ENCODE data around the gene MAP4.
A peak's percentile ranks its signal among the peaks of the same experiment; 100 is the strongest.

Gene MAP4

GRCh38 chr3:47964740-47965139, 51.5 kb downstream of the MAP4 start:
- Mint-ChIP-seq H3K27me3 (ENCODE audit: low read depth) (no peaks in the 10 kb centered on the region), H3K4me1 (ENCODE audit: low read depth) (peaks cover 33% of the 10 kb centered on the region), H3K9me3 (no peaks in the 10 kb centered on the region), H3K36me3 (ENCODE audit: low read depth) (peaks cover 1% of the 10 kb centered on the region), H3K4me3 (no peak overlapping the region), H3K27ac (no peak overlapping the region)
- DNase-seq (ENCODE audit: low spot score): no peak

GRCh38 chr3:47961815-47962606, 54.2 kb downstream of the MAP4 start:
- DNase-seq (ENCODE audit: low spot score): peak; percentile 7
- H3K36me3 Mint-ChIP-seq (ENCODE audit: low read depth): peaks cover 1% of the 10 kb centered on the region
- H3K4me1 Mint-ChIP-seq (ENCODE audit: low read depth): peaks cover 31% of the 10 kb centered on the region
- no peaks in the 10 kb centered on the region for H3K9me3 Mint-ChIP-seq
- H3K4me3 Mint-ChIP-seq: peak overlapping the region; percentile 44
- H3K27me3 Mint-ChIP-seq (ENCODE audit: low read depth): no peaks in the 10 kb centered on the region
- H3K27ac Mint-ChIP-seq: peak overlapping the region; percentile 85

DNA sequence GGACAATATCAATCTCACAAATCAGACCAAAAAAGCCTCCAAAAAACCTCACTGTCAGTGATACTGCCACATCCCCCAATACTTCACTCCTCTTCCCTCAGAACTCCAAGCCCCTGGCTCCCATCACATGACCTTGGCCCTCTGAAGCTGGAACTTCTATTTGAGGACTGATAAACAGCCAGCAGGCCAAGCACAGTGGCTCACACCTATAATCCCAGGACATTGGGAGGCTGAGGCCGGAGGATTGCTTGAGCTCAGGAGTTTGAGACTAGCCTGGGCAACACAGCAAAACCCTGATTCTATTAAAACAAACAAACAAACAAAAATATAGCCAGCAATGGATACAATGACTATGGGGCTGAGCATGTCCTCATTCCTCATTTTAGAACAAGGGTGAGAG, 55.2 kb downstream of the MAP4 start:
- Mint-ChIP-seq H3K9me3 (no peaks in the 10 kb centered on the region), H3K27me3 (ENCODE audit: low read depth) (no peaks in the 10 kb centered on the region), H3K4me1 (ENCODE audit: low read depth) (peaks cover 31% of the 10 kb centered on the region), H3K4me3 (no peak overlapping the region), H3K27ac (peak overlapping the region; percentile 2), H3K36me3 (ENCODE audit: low read depth) (no peaks in the 10 kb centered on the region)
- DNase-seq (ENCODE audit: low spot score): no peak

- H3K27ac Mint-ChIP-seq: no peak overlapping the region
- no peaks in the 10 kb centered on the region for H3K27me3 Mint-ChIP-seq (ENCODE audit: low read depth)
- no peak overlapping the region for H3K4me3 Mint-ChIP-seq
- H3K4me1 Mint-ChIP-seq (ENCODE audit: low read depth): peaks cover 12% of the 10 kb centered on the region
- H3K9me3 Mint-ChIP-seq: no peaks in the 10 kb centered on the region
- DNase-seq (ENCODE audit: low spot score): no peak
- H3K36me3 Mint-ChIP-seq (ENCODE audit: low read depth): no peaks in the 10 kb centered on the region
Observed at GRCh38 chr3:47956521-47956920, 59.7 kb downstream of the MAP4 start.

DNA sequence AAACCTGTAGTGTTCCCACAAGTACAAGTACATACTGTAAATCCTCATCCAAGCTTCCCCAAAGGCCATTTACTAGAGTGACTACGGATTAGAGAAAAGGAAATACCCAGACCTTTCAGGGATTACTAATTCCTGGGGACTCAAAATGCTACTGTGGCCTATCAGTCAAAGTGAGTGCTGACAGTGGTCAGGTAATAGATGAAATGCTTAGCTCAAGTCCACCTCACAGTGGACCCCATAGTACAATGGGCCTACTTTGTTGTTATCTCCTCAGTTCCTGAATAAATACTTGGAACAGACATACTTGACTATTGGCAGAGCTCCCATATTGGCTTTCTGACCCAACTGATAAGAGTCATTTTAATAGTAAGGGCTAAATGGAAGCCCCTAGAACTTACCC, 61.6 kb downstream of the MAP4 start:
- Mint-ChIP-seq H3K36me3 (ENCODE audit: low read depth) (no peaks in the 10 kb centered on the region), H3K9me3 (no peaks in the 10 kb centered on the region), H3K27me3 (ENCODE audit: low read depth) (no peaks in the 10 kb centered on the region), H3K4me3 (no peak overlapping the region), H3K4me1 (ENCODE audit: low read depth) (no peaks in the 10 kb centered on the region), H3K27ac (no peak overlapping the region)
- no peak for DNase-seq (ENCODE audit: low spot score)

GRCh38 chr3:47950453-47951169, 65.6 kb downstream of the MAP4 start:
- no peaks in the 10 kb centered on the region for H3K9me3 Mint-ChIP-seq
- H3K4me3 Mint-ChIP-seq: no peak overlapping the region

DNA sequence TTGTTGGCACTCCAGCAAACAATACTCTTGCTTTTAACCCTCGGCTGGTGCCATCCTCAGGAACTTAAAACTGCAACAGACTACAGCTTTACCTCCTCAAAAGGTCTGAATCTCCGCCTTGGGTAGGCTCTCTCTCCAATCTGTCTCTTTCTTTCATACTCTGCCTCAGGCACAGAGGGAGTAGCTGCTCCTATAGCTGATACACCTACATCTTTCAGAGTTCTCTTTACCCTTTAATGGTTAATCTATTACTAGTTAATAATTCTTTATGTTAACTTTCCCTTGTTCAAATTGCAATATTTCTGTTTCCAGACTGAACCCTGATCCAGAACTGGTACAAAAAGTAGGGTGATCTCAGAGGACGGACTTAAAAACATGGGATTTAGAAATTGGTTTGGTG, 66.2 kb downstream of the MAP4 start:
- no peaks in the 10 kb centered on the region for H3K27me3 Mint-ChIP-seq (ENCODE audit: low read depth)
- no peak overlapping the region for H3K4me3 Mint-ChIP-seq
- no peak overlapping the region for H3K27ac Mint-ChIP-seq
- H3K36me3 Mint-ChIP-seq (ENCODE audit: low read depth): no peaks in the 10 kb centered on the region
- H3K9me3 Mint-ChIP-seq: no peaks in the 10 kb centered on the region
- no peaks in the 10 kb centered on the region for H3K4me1 Mint-ChIP-seq (ENCODE audit: low read depth)
- DNase-seq (ENCODE audit: low spot score): no peak

More at GRCh38 chr3:47950453-47951169, 65.6 kb downstream of the MAP4 start:
- Mint-ChIP-seq H3K27ac (no peak overlapping the region), H3K4me1 (ENCODE audit: low read depth) (no peaks in the 10 kb centered on the region), H3K27me3 (ENCODE audit: low read depth) (no peaks in the 10 kb centered on the region), H3K36me3 (ENCODE audit: low read depth) (no peaks in the 10 kb centered on the region)
- no peak for DNase-seq (ENCODE audit: low spot score)

DNA sequence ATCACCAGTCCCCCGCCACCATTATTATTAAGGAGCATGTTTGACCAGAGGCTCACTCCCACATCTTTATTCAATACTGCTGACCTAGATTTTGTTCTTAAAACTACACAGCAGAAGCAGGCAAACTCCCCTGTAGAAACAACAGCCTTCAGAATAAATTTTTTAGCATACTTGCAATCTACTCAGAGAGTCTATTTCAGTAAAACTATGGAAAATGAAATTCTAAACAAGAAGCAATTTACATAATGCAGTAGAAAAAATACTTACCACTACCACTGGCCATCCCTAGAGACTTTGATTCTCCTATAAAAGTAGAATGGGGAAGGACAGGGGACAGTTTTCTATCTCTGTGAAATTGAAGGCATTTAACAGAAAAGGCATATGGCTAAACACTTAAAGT, 76.0 kb downstream of the MAP4 start:
- no peaks in the 10 kb centered on the region for H3K4me1 Mint-ChIP-seq (ENCODE audit: low read depth)
- H3K27me3 Mint-ChIP-seq (ENCODE audit: low read depth): no peaks in the 10 kb centered on the region
- no peaks in the 10 kb centered on the region for H3K36me3 Mint-ChIP-seq (ENCODE audit: low read depth)
- H3K9me3 Mint-ChIP-seq: no peaks in the 10 kb centered on the region
- no peak overlapping the region for H3K4me3 Mint-ChIP-seq
- no peak for DNase-seq (ENCODE audit: low spot score)
- no peak overlapping the region for H3K27ac Mint-ChIP-seq

DNA sequence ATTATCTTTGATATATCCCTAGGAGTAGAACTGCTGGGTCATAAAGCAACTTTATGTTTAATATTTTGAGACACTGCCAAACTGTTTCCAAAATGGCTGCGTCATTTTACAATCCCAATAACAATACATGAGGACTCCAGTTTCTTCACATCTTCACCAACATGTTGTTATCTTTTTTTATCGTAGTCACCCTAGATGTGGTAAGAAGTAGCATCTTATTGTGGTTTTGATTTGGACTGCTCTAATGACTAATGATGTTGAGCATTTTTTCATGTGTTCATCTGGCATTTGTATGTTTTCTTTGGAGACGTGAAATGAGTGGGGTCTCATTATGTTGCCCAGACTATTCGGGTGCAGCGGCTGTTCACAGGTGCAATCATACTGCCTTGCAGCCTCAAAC, 83.8 kb downstream of the MAP4 start:
- no peaks in the 10 kb centered on the region for H3K4me1 Mint-ChIP-seq (ENCODE audit: low read depth)
- no peak overlapping the region for H3K4me3 Mint-ChIP-seq
- H3K36me3 Mint-ChIP-seq (ENCODE audit: low read depth): peaks cover 2% of the 10 kb centered on the region
- H3K27me3 Mint-ChIP-seq (ENCODE audit: low read depth): no peaks in the 10 kb centered on the region
- no peak for DNase-seq (ENCODE audit: low spot score)
- no peaks in the 10 kb centered on the region for H3K9me3 Mint-ChIP-seq
- no peak overlapping the region for H3K27ac Mint-ChIP-seq

DNA sequence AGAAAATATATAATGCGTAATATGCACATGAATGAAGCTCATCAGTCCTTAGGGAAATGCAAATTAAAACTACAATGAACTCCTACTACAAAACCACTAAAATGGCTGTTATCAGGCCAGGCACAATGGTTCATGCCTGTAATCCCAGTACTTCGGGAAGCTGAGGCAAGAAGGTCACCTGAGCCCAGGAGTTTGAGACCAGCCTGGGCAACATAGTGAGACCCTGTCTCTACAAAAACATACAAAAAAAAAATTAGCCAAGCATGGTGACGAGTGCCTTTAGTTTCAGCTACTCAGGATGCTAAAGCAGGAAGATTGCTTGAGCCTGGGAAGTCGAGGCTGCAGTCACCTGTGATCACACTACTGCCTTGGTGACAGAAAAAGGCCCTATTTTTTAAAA, 85.2 kb downstream of the MAP4 start:
- DNase-seq (ENCODE audit: low spot score): no peak
- Mint-ChIP-seq H3K4me1 (ENCODE audit: low read depth) (no peaks in the 10 kb centered on the region), H3K36me3 (ENCODE audit: low read depth) (peaks cover 6% of the 10 kb centered on the region), H3K27ac (no peak overlapping the region), H3K9me3 (no peaks in the 10 kb centered on the region), H3K27me3 (ENCODE audit: low read depth) (no peaks in the 10 kb centered on the region), H3K4me3 (no peak overlapping the region)

- H3K4me3 Mint-ChIP-seq: no peak overlapping the region
- H3K36me3 Mint-ChIP-seq (ENCODE audit: low read depth): peaks cover 32% of the 10 kb centered on the region
- H3K4me1 Mint-ChIP-seq (ENCODE audit: low read depth): no peaks in the 10 kb centered on the region
- DNase-seq (ENCODE audit: low spot score): no peak
- H3K27me3 Mint-ChIP-seq (ENCODE audit: low read depth): no peaks in the 10 kb centered on the region
- H3K27ac Mint-ChIP-seq: no peak overlapping the region
- no peaks in the 10 kb centered on the region for H3K9me3 Mint-ChIP-seq
Observed at GRCh38 chr3:47916696-47917095, 99.5 kb downstream of the MAP4 start.

DNA sequence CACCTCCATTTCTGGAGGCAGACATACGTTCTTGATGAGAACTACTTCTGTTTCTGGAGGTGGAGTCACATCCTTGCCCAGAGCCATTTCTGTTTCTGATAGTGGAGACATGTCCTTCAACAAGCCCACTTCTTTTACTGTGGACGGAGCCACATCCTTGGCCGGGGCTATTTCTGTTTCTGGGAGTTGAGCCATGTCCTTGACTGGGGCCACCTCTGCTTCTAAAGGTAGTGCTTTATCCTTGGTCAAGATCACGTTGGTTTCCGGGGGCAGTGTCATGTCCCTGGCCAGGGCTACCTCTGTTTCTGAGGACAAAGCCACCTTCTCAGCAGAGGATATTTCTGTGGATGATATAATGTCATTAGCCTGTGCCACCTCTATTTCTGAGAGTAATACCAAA, 100.0 kb downstream of the MAP4 start:
- H3K4me3 Mint-ChIP-seq: no peak overlapping the region
- no peaks in the 10 kb centered on the region for H3K9me3 Mint-ChIP-seq
- peaks cover 30% of the 10 kb centered on the region for H3K36me3 Mint-ChIP-seq (ENCODE audit: low read depth)
- no peaks in the 10 kb centered on the region for H3K4me1 Mint-ChIP-seq (ENCODE audit: low read depth)
- no peak overlapping the region for H3K27ac Mint-ChIP-seq
- DNase-seq (ENCODE audit: low spot score): no peak
- no peaks in the 10 kb centered on the region for H3K27me3 Mint-ChIP-seq (ENCODE audit: low read depth)

DNA sequence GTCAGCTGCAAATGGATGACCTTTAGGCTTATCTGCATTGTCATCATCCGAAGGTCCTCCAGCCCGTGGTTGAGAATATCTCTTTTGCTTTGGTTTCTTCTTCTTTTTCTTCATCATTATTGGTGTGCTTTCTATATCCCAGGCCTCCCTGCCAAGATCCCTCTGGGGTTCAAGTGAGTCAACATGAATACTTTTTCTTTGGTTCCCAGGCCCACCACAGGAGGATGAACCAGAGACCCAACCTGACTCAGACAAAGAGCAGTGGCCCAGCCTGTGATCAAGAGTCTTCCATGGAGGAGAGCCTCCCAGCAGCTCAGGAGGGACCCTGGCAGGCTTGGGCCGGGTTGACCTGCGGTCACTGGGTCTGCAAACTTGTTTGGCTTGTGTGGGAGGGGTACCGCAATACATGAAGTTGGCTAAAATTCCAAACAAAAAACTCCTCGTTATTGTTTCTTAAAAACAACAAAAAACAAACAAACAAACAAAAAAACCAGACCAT, 104.2 kb downstream of the MAP4 start:
- H3K27ac Mint-ChIP-seq: no peak overlapping the region
- DNase-seq (ENCODE audit: low spot score): no peak
- H3K27me3 Mint-ChIP-seq (ENCODE audit: low read depth): no peaks in the 10 kb centered on the region
- H3K9me3 Mint-ChIP-seq: no peaks in the 10 kb centered on the region
- peaks cover 39% of the 10 kb centered on the region for H3K36me3 Mint-ChIP-seq (ENCODE audit: low read depth)
- no peaks in the 10 kb centered on the region for H3K4me1 Mint-ChIP-seq (ENCODE audit: low read depth)
- H3K4me3 Mint-ChIP-seq: no peak overlapping the region

DNA sequence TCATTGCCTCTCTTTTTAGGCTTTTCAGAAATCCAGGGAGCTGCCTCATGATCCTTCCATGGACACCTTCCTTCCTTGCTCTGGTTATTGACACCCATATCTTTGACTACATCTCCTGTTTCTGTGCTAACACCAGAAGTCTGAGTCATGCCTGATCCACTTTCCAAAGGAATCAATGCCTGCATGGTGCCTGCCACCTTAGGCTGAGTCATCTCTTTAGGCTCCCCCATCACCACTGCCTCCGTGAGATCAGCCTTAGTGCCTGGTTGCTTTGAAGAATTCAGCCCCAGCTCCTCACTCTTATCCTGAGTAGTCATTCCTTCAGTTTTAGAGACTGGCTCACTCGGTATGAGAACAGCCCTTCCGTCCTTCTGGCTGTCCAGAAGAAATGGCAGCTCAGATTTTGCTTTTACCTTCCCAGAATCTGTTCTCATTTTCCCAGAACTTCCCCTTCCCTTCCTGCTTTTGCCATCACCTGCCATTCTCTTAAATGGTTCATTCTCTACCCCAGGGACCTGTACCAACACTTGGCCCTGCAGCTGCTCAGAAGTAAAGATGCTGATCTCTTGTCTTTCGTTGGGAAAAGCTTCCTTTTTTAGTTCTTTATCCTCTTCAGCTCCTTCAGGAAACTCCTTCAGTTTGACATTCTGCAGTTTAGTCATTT, 105.3 kb downstream of the MAP4 start:
- Mint-ChIP-seq H3K27me3 (ENCODE audit: low read depth) (no peaks in the 10 kb centered on the region), H3K36me3 (ENCODE audit: low read depth) (peaks cover 35% of the 10 kb centered on the region), H3K4me1 (ENCODE audit: low read depth) (no peaks in the 10 kb centered on the region), H3K4me3 (no peak overlapping the region), H3K9me3 (no peaks in the 10 kb centered on the region), H3K27ac (no peak overlapping the region)
- DNase-seq (ENCODE audit: low spot score): no peak

All from T-helper 2 cell treated with Interferon-gamma antibody and Interleukin-4, amounts not matched to agents 5 μg/mL and 100 μg/mL, for 36 hours (primary cell).